Testis (tissue), 2 donors: ENCODE data around the gene DNAI1.

ENCODE experiments used
- CTCF ChIP-seq, 3 experiments: fragments of 450-650 bp in 2 of 3; fragments of 200-600 bp in 1 of 3; sonication (generic) in 1 of 3; IDR thresholded peaks; one replicate each; pipeline ENCODE4 v1.5.1; 2016 to 2019; ENCODE audit warnings: antibody characterized with exemption in 3 of 3, mild to moderate bottlenecking in 2 of 3, moderate library complexity in 1 of 3
- POLR2A ChIP-seq: fragments of 450-650 bp; IDR thresholded peaks from one replicate; pipeline ENCODE4 v1.6.1; 2017; ENCODE audit warnings: antibody characterized with exemption, mild to moderate bottlenecking, moderate library complexity

- TF ChIP-seq POLR2A = no peak
- no peak for TF ChIP-seq CTCF (IDR thresholded peaks at IDR 0.05)
Observed at GRCh38 chr9:34514816-34515215, 56.2 kb downstream of the DNAI1 start.
